HG02970 (cell line): ENCODE results near the gene CMPK1.
"Not testable (repeated sequence)": the region's sequence is repeated elsewhere in the genome, so short reads cannot be mapped to it uniquely, and the experiment has no call there.

Source experiments
- ATAC-seq: cut with Tn5 transposase; IDR thresholded peaks from one replicate; pipeline ENCODE4 v1.9.1; 2021; ENCODE audit warnings: mild to moderate bottlenecking, moderate library complexity, moderate number of reproducible peaks; ENCODE audit not compliant: unreplicated experiment, low FRiP score

Gene CMPK1, protein sequence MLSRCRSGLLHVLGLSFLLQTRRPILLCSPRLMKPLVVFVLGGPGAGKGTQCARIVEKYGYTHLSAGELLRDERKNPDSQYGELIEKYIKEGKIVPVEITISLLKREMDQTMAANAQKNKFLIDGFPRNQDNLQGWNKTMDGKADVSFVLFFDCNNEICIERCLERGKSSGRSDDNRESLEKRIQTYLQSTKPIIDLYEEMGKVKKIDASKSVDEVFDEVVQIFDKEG

GRCh38 chr1:47333578-47333921 is at the start of gene CMPK1:
TSS of gene CMPK1 (plus strand) at chr1:47333790. CDS start at chr1:47333946, 156 bp downstream.
- ATAC-seq, result peak; percentile 82

DNA sequence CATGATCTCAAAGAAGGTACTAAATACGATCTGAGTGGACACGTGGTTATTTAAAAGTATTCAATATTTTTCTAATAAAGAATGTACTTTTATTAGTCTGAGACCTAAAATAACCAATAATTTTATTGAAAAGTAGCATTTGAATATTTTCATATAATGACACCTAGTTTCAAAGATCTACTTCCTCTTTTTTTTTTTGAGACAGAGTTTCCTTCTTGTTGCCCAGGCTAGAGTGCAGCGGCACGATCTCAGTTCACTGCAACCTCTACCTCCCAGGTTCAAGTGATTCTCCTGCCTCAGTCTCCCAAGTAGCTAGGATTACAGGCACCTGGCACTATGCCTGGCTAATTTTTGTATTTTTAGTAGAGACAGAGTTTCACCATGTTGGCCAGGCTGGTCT is 45.5 kb upstream of the CMPK1 start:
- not testable (repeated sequence) for ATAC-seq

DNA sequence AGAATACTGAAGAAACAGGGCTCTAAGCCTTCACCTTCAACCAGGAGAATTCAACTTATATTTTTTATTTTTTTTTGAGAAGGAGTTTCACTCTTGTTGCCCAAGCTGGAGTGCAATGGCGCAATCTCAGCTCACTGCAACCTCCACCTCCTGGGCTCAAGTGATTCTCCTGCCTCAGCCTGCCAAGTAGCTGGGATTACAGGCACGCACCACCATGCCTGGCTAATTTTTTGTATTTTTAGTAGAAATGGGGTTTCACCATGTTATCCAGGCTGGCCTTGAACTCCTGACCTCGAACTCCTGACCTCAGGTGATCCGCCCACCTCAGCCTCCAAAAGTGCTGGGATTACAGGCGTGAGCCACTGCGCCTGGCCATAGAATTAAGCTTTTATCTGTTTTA is 38.7 kb upstream of the CMPK1 start:
- not testable (repeated sequence) for ATAC-seq

DNA sequence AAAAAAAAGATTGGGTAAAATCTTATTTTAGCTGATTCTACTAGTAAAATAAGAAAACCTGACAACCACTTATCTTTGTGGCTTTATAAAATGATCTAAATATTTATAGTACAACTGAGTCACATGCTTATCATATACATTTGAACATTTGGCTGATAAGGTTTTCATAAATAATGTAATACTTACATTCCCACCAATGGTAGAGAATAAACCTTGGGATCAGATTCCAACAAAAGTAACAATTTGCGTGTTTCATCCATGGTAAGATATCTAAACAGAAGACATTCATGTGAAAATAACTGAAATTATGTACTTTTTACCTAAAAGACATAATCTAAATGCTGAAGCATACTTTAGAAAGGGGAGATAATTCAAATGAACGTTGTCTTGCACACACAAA is 38.0 kb upstream of the CMPK1 start:
- no peak for ATAC-seq

- ATAC-seq, result no peak
Measured at GRCh38 chr1:47298025-47298699, 35.4 kb upstream of the CMPK1 start.

DNA sequence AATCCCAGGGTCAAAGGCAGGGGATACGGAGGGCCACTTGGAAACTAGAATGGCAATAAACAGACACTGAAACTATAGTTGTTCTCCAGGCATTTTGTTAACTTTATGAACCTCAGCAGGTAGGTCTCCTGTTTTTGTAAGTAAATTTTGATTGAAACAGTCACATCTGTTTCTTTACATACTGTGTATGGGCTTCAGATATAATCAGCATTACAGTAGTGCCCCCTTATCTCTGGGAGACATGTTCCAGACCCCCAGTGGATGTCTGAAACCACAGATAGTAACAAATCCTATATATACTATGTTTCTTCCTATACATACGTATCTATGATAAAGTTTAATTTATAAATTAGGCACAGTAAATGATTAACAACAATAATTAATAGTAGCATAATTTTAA is 31.1 kb upstream of the CMPK1 start:
- no peak for ATAC-seq

DNA sequence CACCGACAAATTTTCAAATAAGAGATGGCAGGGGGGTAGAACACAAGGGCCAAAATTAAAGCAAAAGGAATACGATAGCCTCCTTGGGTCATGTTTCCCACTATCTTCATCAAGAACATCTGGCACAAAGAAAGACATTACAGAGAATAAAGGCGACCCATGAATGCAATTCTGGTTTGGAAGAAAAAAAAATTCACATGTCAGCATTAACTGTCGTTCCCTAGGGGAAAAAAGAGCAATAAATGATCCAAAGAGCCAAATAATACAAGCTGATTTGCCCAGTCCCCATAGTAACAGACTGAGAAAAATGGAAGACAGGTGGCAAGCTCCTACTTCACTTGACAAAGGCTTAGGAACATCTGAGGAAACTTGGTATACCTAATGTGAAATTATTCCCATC is 24.2 kb upstream of the CMPK1 start:
- ATAC-seq, result no peak

DNA sequence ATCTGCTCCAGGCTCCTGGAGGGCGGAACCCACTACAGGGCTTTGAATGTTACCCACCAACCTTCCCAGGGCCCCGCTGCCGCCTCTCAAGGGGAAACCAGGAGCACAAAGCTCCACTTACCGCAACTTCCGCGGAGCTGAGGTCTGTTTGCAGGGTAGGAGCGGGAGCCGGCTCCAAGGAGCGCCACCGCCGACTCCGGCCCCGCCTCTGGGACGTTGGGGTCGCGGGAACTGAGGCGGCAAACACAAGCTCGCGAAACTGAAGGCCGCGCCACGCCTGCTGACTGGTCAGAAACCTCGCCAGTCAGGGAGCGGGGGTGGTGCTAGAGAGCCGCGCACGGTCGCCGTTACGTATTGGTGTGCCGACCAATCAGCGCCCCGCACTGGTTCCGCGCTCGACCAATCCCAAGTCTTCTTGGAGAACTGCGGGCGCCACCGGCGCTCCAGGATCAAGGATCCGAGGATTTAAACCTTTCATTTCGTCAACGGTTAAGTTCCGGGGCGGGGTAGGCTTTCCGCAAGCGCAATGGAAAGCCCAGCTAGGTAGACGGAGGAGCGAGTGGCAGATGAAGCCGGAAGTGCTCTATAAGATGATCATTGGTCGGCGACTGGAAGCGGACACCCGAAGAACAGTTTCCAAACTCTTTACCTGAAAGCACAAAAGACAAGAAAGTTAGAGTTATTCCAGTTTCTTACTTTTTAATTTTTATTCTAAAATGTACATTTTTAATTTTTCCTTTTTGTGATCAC is 19.5 kb upstream of the CMPK1 start, which contains the start of gene STIL:
Gene STIL, minus strand, starts transcription at position 233 of the 750 bp plus-strand sequence. CDS start 3,828 bp downstream, outside the sequence.
- ATAC-seq, result peak; percentile 96

GRCh38 chr1:47317841-47318240 is 15.7 kb upstream of the CMPK1 start:
- no peak for ATAC-seq

DNA sequence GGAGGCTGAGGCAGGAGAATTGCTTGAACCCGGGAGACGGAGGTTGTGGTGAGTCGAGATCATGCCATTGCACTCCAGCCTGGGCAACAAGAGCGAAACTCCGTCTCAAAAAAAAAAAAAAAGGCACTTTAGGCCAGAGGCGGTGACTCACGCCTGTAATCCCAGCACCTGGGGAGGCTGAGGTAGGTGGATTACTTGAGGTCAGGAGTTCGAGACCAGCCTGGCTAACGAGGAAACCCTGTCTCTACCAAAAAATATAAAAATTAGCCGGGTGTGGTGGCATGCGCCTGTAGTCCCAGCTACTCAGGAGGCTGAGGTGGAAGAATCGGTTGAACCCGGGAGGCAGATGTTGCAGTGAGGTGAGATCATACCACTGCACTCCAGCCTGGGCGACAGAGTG is 13.6 kb upstream of the CMPK1 start:
- not testable (repeated sequence) for ATAC-seq

DNA sequence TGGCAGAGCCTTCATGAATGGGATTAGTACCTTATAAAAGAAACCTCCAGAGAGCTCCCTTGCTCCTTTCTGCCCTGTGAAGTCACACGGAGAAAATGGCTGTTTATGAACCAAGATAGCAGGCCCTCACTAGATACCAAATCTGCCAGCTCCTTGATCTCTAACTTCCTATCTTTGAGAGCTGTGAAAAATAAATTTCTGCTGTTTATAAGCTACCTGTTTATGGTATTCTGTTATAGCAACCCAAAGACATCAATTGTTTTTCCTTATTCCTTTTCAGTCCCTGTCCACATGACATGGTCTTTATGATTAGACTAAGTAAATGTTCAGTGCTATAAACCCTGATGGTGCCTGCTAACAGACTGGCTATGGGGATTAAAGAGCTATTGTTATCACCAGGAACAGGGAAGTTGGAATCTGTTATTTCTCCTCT is 10.0 kb upstream of the CMPK1 start:
- no peak for ATAC-seq

DNA sequence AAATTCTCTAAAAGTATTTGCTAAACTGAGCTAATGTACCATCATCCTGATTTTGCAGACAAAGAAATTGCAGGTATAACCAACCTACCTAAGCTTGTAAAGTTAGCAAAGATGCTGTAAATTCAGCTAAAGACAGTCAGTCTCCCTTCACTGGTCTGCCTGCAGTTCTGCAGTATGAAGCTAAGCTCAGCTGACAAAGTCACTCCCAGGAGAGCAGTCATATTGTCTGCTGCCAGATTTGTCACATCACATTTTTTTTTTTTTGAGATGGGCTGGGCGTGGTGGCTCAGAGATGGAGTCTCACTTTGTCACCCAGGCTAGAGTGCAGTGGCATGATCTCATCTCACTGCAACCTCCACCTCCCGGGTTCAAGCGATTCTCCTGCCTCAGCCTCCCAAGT is 8.9 kb upstream of the CMPK1 start:
- ATAC-seq, result no peak

- no peak for ATAC-seq
Measured at GRCh38 chr1:47325528-47325927, 8.1 kb upstream of the CMPK1 start.

GRCh38 chr1:47326271-47326670 is 7.3 kb upstream of the CMPK1 start:
- ATAC-seq, result no peak

GRCh38 chr1:47328992-47329391 is 4.6 kb upstream of the CMPK1 start:
- no peak for ATAC-seq

GRCh38 chr1:47330212-47330611 is 3.4 kb upstream of the CMPK1 start:
- ATAC-seq, result no peak

- no peak for ATAC-seq
Measured at GRCh38 chr1:47331875-47332274, 1.7 kb upstream of the CMPK1 start.

DNA sequence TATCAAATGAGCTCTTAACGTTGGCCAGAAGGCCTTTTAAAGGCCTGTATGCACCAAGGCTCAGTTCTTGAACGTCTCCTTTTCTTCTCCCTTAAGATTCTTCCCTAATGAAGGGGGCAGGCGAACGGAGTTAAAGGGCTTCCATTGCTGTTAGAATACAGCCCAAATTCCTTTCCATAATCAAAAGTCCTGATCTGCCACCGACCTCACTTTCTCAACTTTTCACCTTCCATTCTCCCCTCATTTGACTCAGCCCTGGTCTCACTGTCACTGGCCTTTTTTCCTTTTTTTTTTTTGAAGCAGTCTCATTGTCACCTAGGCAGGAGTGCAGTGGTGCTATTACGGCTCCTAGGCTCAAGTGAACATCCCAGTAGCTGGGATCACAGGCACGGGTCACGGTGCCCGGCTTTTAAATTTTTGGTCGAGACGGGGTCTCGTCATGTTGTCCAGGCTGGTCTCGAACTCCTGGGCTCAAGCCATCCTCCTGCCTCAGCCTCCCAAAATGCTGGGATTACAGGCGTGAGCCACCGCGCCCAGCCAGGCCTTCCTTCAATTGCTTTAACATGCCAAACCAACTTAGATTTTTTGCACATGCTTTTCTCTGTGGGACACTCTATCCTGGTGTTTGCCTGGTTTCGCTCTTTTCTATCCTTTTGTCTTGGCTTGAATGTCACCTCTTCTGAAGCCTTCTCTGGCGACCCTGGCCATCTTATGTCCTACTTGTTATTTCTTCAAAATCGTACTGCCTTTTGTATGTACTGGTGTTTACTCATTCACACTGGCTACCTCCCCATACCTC is 612 bp upstream of the CMPK1 start:
- ATAC-seq, result no peak

GRCh38 chr1:47333922-47334764 is 553 bp downstream of the CMPK1 start:
- peak; percentile 84 for ATAC-seq
